Erythroblast (primary cell): Measurements from ENCODE around the gene SIAE.

Source experiments
- DNase-seq, 2 experiments: peaks; one replicate each; lab custom pipeline; 2025; lab: John Stamatoyannopoulos, UW
- GATA1 ChIP-seq: IDR thresholded peaks from 2 replicates; pipeline ENCODE4 v1.6.1; 2011; ENCODE audit warnings: low read depth, mild to moderate bottlenecking, control low read depth, low read length, moderate library complexity
- POLR2A ChIP-seq: IDR thresholded peaks from 2 replicates; pipeline ENCODE4 v1.6.1; 2011; ENCODE audit warnings: mild to moderate bottlenecking, low read length

SIAE gene

DNA sequence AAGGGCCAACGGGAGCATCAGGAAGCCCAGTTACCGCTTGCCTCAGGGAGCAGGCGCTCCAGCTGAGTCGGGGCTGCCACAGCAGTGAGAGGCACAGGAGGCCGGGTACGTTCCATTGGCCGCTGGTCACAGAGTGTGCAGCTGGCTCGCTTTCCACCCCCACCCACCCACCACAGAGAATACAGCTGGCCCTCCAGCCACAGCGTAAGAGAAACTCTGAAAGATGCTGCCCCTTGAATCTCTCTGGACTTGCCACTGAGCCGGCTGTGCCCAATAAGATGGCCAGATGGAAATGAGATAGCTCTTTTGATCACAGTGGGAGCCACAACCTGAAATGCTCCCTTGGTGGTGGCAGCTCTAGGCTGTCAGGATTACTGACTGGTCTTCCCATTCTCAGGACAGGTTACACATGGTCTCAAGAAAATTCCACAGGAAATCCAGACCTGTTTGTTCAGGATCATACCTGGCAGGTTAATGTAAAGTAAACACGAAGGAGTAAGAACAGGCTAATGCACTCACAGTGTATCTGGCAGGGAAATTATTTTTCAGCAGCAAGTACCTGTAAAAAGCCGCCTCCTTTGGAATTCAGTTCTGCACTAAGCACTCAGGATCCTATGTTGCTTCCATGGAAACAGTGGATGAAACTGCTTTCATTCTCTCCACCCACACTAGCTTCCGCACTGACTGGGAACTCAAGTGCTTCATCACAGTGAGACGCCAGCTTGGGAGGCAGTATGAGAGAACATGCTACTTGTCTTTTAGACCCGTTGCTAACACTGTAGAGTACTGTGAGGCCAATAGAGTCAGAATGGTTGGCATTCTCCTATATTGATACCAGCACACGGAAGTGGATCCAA, 16.5 kb downstream of the SIAE start:
- no peak for DNase-seq
- TF ChIP-seq GATA1 (no peak), POLR2A (no peak)

DNA sequence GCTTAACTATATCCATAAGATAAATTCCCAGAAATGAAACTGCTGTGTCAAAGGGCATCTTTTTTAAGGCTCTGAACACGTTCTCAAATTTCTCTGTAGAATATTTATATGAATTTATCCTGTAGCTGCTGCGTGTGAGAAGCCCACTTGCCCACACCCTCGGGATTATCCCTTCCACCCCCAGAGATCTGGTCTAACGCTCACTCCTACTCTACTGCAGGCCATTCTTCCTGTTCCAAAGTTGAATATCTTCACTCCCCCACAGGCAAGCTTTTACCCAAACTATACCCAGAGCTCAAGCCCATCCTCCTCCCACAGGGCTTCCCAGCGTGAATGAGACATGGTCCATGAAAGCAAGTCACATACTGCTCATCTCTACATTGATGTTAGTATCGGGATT, 24.9 kb downstream of the SIAE start:
- DNase-seq: no peak
- no peak for TF ChIP-seq GATA1
- TF ChIP-seq POLR2A: no peak

DNA sequence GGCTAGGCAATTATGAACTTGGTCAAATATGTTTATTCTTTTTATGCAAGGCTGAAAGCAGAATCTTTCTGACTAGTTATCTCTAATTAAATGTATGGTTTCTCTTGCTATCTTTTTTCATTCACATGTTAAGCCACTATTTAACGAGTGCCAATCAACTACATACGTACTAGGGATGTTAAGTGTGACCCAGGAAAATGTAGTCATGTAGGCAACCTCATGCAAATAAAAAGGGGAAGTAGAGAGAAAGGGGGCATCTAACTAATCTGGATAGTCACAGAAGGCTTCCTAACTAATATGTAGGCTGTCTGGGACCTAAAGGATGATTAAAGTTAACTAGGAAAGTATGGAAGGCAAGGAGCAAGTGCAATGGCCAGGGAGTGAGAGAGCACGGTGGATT, 27.4 kb downstream of the SIAE start:
- no peak for DNase-seq
- TF ChIP-seq GATA1: no peak
- TF ChIP-seq POLR2A: no peak

DNA sequence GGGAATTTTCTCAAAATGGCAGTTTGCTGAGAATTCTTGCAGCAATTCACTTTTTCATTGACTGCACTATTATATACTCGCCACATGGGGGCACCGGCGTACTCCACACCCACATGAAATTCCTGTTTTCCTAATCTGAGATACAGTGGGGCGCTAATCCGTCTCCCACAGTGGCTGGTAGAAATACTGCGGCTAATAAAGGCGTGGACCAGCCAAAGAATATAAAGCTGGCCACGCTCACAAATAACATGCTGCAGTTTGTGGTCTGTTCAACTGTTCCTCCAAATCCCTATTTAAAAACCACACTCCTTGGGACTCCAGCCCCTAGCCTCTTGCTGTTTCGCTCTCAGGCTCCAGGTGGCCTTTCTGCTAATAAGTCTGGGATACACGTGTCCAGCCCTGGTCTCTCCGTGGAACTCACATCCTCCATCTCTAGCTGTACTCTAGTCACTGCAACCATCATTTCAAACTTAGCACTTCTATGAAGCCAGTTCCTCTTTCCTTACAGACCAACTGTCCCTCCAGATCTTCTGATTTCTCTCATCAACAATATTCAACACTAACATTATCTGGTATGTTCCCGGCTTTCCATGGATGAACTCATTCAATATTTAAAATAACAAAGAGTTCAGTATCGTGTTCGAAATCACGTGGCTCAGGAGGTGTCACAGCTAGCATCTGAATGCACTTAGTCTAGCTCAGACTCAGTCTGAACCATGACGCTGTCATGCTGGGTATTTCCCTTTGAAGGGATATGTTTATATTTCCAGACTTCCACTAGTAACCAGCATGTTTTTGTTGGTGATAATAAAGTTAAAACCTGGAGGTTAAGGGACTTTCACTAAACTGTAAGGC, 28.9 kb downstream of the SIAE start:
- TF ChIP-seq GATA1: no peak
- TF ChIP-seq POLR2A: no peak
- DNase-seq: peak; percentile 75 to 80

DNA sequence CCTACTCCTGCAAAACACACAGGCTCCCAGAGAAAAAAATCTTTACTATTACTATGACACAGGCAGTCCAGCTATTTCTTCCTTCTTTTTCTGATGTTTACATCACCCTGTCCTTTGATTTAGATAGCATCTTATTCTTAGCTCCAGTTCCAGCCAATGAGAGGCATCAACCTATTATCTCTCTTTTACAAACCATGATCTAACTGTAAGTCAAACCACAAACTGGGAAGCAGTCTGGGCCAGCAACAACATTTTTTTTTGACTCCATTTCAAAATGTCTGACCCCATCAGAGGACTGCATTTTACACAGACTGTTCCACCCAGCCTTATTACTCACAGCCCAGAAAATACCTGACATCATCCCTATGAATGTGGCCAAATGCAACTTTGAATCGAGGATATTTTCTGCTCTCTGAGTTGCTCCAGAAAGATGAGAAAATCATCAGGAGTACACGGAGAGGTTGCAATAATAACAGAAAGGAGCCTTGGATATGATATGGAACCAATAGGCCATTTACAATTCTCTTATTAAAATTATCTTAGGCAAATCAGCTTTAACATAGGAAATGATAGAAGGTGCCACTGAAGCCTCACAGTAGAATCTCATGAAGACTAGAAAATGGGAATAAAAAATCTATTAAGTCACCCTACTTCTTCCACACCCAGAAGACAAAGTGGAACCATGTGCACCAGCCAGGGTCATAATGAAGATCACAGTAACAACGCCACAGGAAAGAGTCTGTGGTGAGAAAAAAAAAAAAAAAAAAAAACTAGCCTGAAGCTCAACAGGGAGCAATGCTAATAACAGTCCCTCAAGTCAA, 29.7 kb downstream of the SIAE start:
- peak; percentile 57 to 73 for DNase-seq
- TF ChIP-seq POLR2A (peak; percentile 27), GATA1 (no peak)

DNA sequence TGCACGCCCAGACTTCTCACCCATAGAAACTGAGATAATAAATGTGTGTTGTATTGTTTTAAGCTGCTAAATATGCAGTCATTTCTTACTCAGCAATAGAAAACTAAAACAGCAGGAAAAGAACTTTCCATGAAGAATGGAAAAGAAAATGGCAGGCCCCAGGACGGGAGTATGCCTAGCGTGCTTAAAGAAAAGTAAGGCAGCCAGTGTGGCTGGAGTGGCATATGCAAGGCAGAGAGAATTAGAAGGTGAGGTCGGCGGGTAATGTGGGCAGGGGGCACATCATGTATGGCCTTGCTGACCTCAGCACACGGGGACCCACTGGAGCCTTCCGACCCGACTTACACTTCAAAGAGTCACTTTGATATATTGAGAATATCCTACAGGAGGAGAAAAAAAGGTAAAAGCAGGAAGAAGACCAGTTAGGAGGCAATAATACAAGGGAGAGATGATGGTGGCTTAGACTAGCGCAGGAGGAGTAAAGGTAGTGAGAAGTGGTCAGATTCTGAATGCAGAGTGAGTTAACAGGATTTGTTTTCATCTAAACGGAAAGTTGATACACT, 30.4 kb downstream of the SIAE start:
- no peak for DNase-seq
- TF ChIP-seq GATA1: no peak
- TF ChIP-seq POLR2A: no peak

DNA sequence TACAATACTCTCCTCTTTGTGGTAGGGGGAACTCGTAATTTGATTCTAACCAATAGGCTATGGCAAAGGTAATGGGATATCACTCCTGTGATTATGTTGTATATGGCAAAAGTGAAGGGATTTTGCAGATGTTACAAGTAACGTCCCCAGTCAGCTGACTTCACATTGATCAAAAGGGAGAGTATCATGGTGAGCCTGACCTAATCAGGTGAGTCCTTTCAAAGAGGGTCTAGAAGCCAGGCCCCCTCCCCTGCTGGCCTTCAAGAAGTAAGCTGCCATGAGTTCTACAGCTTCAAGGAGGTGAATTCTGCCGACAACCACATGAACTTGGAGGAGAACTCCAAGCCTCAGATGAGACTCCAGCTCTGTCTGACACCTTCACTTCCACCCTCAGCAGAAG, 30.9 kb downstream of the SIAE start:
- no peak for DNase-seq
- TF ChIP-seq POLR2A (no peak), GATA1 (no peak)

DNA sequence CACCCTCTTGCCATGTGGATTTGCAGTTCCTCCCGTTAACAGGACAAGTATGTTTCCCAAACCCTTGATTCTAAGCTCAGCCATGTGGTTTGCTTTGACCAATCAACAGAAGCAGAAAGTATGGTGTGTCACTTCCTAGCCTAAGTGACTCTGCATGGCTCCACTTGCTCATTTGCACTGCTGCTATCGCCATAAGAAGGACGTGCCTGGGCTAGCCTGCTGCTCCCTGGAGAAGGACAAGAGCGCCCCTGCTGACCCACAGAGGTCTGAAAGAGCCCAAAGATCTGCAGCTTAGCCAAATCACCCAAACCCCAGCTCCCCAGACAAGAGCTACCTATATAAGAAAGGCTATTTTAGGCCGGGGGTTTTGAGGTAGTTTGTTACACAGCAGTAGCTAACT, 32.9 kb downstream of the SIAE start:
- TF ChIP-seq GATA1: no peak
- no peak for TF ChIP-seq POLR2A
- peak; percentile 20 to 22 for DNase-seq

DNA sequence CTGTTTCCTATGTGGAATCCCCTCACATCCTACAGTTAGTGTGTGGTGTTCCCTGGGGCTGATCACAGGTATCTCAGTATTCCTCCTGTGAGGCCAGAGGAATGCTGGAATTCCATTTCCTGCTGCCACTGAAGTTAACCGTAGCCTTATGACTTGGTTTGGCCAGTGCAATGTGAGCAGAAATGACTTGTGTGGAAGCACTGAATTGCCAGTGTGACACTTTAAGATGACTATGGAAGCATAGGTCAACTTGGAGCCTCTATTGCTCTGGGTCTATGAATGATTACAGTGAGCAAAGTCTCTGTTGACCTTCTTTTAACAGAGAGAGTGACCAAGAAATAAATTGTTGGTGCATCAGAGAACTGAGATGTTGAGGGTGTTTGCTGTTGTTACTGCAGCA, 34.4 kb downstream of the SIAE start:
- TF ChIP-seq GATA1 (no peak), POLR2A (no peak)
- no peak for DNase-seq

DNA sequence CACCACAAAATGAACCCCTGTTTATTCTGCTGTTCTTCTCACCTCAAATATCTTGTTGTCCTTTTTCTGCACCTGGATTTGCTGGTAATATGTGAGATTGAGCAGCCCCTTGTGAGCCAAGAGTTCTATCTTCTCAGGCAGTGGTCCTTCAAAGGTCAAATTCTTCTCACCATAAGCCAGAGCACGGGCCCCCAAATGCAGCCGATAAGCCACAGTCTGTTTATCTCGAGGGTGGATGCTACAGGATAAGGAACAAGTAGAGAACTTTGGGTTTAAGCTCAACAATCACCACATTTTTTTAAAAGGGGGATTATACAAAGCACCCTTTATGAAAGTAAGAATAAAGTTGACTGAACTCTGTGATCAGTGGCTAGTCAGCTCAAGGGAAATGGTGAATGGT, 35.0 kb downstream of the SIAE start:
- DNase-seq: peak; percentile 51 to 86
- TF ChIP-seq GATA1 (no peak), POLR2A (no peak)

DNA sequence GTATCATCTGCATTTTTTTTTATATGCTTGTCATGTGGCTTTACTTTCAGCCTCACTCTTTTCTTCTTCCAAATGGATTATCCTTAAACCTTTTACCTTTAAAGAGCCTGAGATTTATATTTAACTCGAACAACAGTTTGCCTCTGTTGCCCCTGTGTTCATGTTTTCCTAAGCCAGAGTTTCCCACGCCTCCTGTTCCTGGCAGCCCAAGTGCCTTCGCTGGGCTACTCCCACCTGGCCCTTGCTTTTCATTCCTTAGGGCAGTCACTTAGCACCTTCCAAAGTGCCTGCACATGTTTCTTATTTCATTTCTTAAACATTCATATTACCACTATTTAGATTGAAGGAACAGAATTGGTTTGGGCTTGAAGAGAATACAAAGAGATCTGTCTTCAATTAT, 37.6 kb downstream of the SIAE start:
- DNase-seq: no peak
- TF ChIP-seq GATA1 (no peak), POLR2A (no peak)

DNA sequence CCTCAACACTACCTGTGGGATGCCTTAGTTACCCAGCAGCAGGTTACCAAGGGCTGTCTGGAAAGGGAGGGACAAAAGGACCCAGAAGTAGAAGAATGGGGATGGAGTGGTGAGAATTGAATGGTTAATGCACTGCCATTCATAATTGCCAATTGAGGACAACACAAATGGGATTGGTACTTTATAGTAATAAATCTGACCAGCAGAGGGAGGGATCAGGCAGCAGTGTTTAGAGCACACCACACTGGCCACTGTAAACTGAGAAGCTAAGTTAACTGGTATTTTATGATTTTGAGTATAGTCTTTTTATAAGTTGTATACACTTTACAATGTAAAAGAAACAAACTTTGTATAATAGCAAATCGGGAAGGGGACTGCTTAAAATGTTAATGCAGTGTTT, 40.2 kb downstream of the SIAE start:
- TF ChIP-seq GATA1 (no peak), POLR2A (no peak)
- DNase-seq: peak; percentile 10 to 22

DNA sequence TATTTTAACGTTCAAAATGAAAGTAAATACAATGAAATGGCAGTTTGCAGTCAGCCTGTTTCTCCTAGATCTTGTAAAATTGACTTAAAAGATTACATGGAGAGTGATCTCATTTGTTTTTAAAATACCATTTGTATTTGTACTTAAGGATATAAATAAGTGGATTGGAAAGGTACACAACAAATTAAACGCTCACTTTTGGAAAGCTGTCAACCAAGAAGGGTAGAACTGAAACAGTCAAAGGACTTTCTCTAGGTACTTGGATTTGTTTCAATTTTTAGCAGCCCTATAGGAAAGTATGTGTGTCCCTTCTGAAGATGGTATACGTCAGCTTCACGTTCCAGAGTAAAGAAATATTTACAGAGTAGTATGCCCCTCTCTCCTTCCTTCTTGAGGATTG, 43.6 kb downstream of the SIAE start:
- TF ChIP-seq GATA1 (no peak), POLR2A (no peak)
- DNase-seq: no peak
